ENCODE measurements around the gene KCNIP4. TPM values are rescaled to one million over a fixed set of nuclear protein-coding genes. Genes with fewer than 3 reads are reported as not detected.

The KCNIP4 gene
- total and polyA plus RNA-seq, 2 of the 8 experiments (the other 6 are each of a cell fraction or from before 2014, with no cell fraction given): 0.06 TPM; not detected in 1

GRCh38 chr4:21869978-21870745, 78.4 kb downstream of the KCNIP4 start:
- no peak for FAIRE-seq
- Histone ChIP-seq H3K4ac (replicated peaks; ENCODE audit: insufficient read length, low read depth, low read length) (no peak overlapping the region), H2BK12ac (ENCODE audit: low read depth, low read length) (no peak overlapping the region), H3K9ac (replicated peaks in 1 of 4; ENCODE audit: extremely low read depth in 1 of 4, low read depth in 3 of 4, low read length in 3 of 4) (no peak overlapping the region), H3K4me3 (ENCODE audit: extremely low read depth in 1 of 4, insufficient read depth in 2 of 4, low read depth in 3 of 4, low read length in 4 of 4) (no peak overlapping the region), H3K14ac (ENCODE audit: insufficient read length) (no peak overlapping the region), H3K36me3 (ENCODE audit: control insufficient read depth in 2 of 4, insufficient read depth in 4 of 4, low read length in 3 of 4) (no peaks in the 10 kb centered on the region), H2AK5ac (ENCODE audit: low read depth, low read length) (no peak overlapping the region), H3K4me2 (ENCODE audit: insufficient read depth in 1 of 2, low read depth in 2 of 2, low read length in 2 of 2) (peak overlapping the region in 1 of 2 experiments; percentile 40; a peak in 2 of 4 replicates), H3K18ac (ENCODE audit: extremely low read depth, low read length) (no peak overlapping the region), H4K5ac (ENCODE audit: insufficient read length, low read depth, low read length) (no peak overlapping the region), H3K79me2 (ENCODE audit: control insufficient read depth in 1 of 2, insufficient read depth in 2 of 2, low read length in 2 of 2) (no peaks in the 10 kb centered on the region), H3K27me3 (replicated peaks in 1 of 4; ENCODE audit: control insufficient read depth in 3 of 4, extremely low read depth in 1 of 4, insufficient read depth in 3 of 4, low read length in 3 of 4) (no peaks in the 10 kb centered on the region), H3K9me3 (ENCODE audit: insufficient read depth in 2 of 2, low read depth in 1 of 2, low read length in 1 of 2) (no peaks in the 10 kb centered on the region), H3K4me1 (replicated peaks in 1 of 4; ENCODE audit: control insufficient read depth in 3 of 4, insufficient read depth in 4 of 4, low read length in 3 of 4) (peaks cover 0 to 5% (median 1%) of the 10 kb centered on the region in 4 experiments; a peak in 3 of 7 replicates), H3K27ac (ENCODE audit: low read depth, low read length) (no peak overlapping the region), H3K23ac (ENCODE audit: insufficient read length) (no peak overlapping the region), H2BK20ac (ENCODE audit: low read length) (no peak overlapping the region), H3K56ac (replicated peaks; ENCODE audit: insufficient read length, low read depth, low read length) (no peak overlapping the region), H2AFZ (ENCODE audit: low read length) (no peak overlapping the region), H3K23me2 (ENCODE audit: low read depth, low read length) (no peaks in the 10 kb centered on the region), H4K8ac (ENCODE audit: extremely low read depth, insufficient read depth, low read length) (no peak overlapping the region), H4K20me1 (replicated peaks in 1 of 2; ENCODE audit: control insufficient read depth in 1 of 2, insufficient read depth in 2 of 2, low read length in 2 of 2) (no peaks in the 10 kb centered on the region), H2BK120ac (replicated peaks; ENCODE audit: low read depth, low read length) (no peak overlapping the region), H4K91ac (replicated peaks; ENCODE audit: insufficient read length, low read length) (no peak overlapping the region), H2BK15ac (ENCODE audit: low read length) (no peak overlapping the region), H3K79me1 (ENCODE audit: low read depth, low read length) (no peaks in the 10 kb centered on the region), H2BK5ac (ENCODE audit: low read depth, low read length) (no peak overlapping the region)
- no peak for DNase-seq (ENCODE audit: low read depth in 1 of 2, low spot score in 2 of 2)
- CTCF ChIA-PET (ENCODE audit: partially characterized antibody): interaction anchor here (0.6 to 1.1 kb wide), 3 partner anchors 11 to 703 kb away, joined by 3 read pairs; no protein-coding TSS in a partner anchor
- WGBS, 2 experiments (ENCODE audit: extremely low coverage in 1 of 2, insufficient coverage in 1 of 2, insufficient read length in 1 of 2, insufficient replicate concordance in 2 of 2, low coverage in 1 of 2, low lambda C conversion rate in 2 of 2, missing lambda C conversion rate in 1 of 2): 77% methylated on average over 8 of the region's 8 CpGs; no CpG with 5 or more reads in 1 of the 2 experiments
- POLR2A ChIA-PET (ENCODE audit: partially characterized antibody): no interaction called here
- no peak for TF ChIP-seq SIN3A (conservative IDR thresholded peaks at IDR 0.05 in 1 of 2, IDR thresholded peaks at IDR 0.05 in 1 of 2; ENCODE audit: low read depth in 1 of 2, low read length in 2 of 2)
- TF ChIP-seq NANOG (IDR thresholded peaks at IDR 0.05; ENCODE audit: insufficient read depth, low read depth, low read length, poor library complexity, severe bottlenecking): no peak
- no peak for TF ChIP-seq CEBPB (IDR thresholded peaks at IDR 0.05; ENCODE audit: low read depth, low read length)
- TF ChIP-seq TEAD4 (IDR thresholded peaks at IDR 0.05; ENCODE audit: low read depth, low read length): no peak
- TF ChIP-seq CTBP2 (IDR thresholded peaks at IDR 0.05; ENCODE audit: borderline replicate concordance, insufficient read depth, insufficient read length, low read length): no peak
- no peak for TF ChIP-seq RBBP5 (IDR thresholded peaks at IDR 0.05; ENCODE audit: borderline replicate concordance, low read depth, low read length)
- TF ChIP-seq CHD1 (IDR thresholded peaks at IDR 0.05; ENCODE audit: low read depth, low read length): no peak

All from H1 (cell line).